HG02884 (cell line): ENCODE results near the gene IL1F10.
A peak's percentile ranks its signal among the peaks of the same experiment; 100 is the strongest.

Experiments used
- ATAC-seq: cut with Tn5 transposase; IDR thresholded peaks from one replicate; pipeline ENCODE4 v1.9.1; 2021; ENCODE audit warnings: mild to moderate bottlenecking, moderate library complexity; ENCODE audit not compliant: unreplicated experiment

Gene IL1F10

DNA sequence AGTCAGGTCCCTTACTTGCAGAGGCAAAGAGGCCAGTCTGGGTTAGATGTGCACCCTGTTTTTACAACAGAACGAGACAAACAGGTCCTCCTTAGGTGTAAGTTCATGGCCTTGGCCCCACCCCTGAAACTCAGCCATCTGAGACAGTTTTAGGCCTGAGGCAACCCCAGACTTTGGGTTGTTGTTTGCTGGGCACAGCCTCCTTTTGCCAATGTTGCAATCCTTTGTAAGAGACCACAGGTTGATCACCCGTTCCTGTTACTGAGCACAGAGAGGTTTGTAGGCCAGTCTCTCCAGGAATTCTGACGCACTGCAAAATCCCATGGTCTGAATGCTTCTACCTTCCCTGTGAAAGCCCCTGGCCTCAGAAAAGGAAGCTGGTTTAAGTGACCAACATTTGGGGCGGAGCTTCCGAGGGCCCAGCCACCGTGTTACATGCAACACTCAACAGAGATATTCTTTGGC is 44.1 kb downstream of the IL1F10 start:
- ATAC-seq = no peak

GRCh38 chr2:113112441-113112840 is 44.7 kb downstream of the IL1F10 start:
- no peak for ATAC-seq

DNA sequence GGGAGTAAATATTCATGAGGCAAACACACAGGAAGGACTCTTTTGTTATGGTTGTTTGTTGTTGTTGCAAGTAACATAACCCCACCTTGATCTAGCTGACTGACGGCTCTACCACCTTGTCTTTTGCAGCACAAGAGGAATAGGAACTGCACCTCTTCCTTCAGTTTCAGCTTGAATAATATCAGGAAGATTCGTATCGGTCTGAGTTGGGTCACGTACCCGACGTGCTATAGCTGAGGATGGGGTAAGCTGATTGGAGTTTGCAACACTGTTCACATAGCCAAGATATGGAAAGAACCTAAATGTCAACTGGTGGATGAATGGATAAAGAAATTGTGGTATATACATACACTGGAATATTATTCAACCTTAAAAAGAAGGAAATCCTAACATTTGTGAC is 45.1 kb downstream of the IL1F10 start:
- ATAC-seq = no peak

DNA sequence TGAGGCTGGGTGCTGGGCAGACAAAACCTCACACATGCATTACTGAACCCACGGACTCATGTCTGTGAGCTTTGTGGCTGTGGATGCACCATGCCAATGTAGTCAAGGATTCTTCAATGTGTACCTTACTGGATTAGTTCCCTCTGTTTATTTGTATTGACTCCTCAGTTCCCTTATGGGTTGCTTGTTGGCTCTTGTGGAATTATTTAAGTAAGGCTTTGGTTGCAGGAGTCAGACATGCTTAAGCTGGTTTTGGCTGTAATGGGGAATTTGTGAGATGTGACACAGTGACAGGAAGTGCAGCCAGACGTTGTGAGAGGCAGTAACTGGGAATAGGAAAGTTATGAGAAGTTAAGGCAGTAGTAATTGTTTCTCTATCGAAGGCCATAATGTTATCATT is 46.0 kb downstream of the IL1F10 start:
- ATAC-seq = no peak

DNA sequence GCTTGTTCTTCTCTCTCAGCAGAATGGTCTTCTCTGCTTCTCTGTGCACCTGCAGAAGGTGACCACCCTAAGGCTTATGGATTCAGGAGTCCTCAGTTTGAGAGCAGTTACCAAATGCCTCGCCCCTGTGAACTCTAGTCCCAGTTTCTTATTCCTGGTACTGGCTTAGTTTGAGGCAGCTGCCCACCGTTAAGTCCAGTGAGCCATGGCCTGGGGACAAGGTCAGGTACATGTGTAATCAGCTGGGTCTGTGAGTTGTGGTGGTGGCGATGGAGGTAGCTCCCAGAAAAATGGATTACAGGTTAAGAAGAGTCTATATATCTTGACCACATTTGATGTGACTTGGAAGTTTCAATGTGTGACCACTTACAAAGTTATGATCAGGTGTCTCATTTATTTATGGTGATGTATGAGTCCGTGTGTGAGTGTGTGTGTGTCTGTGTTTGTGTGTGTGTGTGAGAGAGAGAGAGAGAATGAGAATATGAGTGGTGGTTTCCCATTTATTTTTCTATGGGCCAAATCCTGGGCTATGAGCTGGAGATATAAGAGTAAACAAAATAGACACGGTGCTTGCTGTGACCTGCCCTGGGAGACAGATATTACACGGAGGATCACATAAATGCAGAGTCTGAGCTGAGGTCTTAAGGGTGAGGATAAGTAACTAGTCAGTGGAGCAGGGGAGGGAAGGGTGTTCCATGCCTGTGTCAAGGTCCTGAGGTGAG is 46.6 kb downstream of the IL1F10 start:
- no peak for ATAC-seq

DNA sequence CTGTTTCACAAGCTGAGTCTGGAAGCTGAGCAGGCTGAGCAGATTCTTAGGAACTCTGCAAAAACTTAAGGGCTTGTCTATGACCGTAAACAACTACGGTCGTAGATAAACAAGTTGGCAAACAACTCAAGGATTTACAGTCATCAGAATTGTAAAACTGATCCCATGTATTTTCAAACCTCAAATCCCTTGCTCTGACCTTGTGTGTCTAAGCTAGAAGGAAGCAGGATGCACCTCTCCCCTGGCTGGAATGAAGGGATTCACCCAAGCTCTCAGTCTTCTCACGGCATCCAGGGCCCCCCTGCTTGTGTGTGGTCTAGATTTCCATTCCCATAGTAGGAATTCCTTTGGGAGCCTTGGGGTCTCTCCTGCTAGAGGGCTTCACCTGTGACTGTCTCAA is 47.2 kb downstream of the IL1F10 start:
- ATAC-seq = no peak

- ATAC-seq = peak; percentile 50
Measured at GRCh38 chr2:113116100-113116958, 48.6 kb downstream of the IL1F10 start.

- ATAC-seq = no peak
Measured at GRCh38 chr2:113117541-113118262, 49.9 kb downstream of the IL1F10 start.

DNA sequence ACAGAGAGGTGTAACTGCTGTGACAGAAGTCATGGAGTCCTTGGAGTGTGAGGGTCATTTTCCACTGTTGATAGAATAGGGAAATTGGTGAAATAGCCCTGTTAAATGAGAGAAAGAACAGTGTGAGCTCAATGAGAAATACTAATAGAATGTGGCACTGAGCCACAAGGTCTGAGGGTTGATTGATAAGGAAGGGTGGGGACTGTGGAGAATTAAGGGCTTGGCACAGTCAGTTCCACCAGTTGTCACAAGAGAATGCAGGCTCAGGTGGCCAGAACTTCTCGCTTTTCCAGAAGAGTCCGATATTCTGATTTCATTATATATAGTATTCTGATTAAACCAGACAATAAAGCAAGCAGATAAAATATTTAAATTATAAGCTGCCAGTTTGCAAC is 50.5 kb downstream of the IL1F10 start:
- no peak for ATAC-seq

DNA sequence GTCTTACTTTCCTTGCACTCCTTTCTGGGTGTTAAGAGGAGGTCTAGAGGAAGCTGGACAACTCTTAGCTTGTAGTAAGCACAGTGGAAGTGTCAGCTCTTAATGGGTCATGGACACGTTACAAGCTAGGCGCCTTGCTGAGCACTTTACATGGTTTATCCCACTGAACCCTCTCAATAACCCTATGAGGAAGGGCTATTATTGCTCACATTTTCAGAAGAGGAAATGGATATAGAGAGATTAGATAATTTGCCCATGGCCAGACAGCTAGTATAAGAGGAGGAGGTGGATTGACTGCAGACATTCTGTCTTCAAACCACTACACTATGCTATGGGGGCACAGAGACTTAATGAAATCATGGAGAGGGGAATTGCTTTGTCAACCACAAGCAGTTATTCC is 51.3 kb downstream of the IL1F10 start:
- ATAC-seq = no peak

- no peak for ATAC-seq
Measured at GRCh38 chr2:113120861-113121260, 53.1 kb downstream of the IL1F10 start.

DNA sequence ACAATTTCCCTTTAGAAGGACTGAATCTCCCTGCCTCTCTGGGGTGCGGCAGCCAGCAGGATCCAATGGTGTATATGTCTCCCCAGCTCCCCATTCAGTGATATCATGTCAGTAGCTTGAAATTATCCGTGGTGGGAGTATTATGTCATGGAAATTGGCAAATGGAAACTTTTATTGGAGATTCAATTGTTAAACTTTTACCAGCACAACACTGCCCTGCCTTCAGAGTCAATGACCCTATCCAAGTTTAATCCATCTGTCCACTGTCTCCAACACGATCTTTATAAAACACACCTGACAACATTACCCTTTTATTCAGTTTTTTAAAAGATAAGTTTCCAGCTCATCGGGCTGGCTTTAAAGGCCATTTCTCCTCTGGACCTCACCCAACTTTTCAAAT is 54.6 kb downstream of the IL1F10 start:
- no peak for ATAC-seq

- ATAC-seq = no peak
Measured at GRCh38 chr2:113123726-113124125, 56.0 kb downstream of the IL1F10 start.

DNA sequence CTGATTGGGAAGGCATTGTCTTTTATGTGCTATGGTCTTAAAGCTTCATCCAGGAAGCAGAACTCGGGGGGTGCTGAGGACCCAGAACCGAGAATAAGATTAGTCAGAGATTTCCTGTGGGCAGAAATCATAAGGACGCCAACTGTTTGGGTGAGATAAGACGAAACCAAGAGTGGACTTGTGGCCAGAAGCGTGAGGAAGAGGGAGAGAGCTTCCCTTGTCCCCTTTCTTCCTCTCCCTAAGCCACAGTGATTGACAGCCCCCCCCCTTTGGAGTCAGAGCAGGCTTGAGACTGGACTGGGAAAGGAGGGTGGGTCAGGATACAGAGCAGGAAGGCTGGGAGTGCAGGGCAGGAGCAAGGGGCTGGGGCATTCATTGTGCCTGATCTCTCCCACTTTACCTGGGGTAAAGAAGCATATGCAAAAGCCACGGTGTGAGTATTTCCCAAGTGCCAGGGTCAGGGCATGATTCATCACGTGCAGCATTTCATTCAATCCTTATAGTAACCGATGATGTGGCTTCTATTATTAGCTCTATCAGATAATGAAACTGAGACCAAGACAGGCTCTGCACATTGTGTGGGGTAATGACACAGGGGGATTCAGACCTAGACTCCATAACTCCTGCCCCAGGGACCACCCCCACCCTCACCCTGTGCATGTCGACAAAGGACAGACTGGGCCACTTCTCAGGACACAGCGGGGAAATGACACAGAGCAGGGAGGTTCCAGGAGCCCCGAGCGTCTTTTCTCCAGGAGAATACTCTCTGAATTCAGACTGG is 56.6 kb downstream of the IL1F10 start:
- peak; percentile 58 for ATAC-seq
